ENCODE data around the gene NEUROG1. TPM values are rescaled to one million over a fixed set of nuclear protein-coding genes. Genes with fewer than 3 reads are reported as not detected.

Gene NEUROG1
- total and polyA plus RNA-seq, 2 of the 13 experiments (the other 11 are each of a cell fraction or from before 2014, with no cell fraction given): not detected

DNA sequence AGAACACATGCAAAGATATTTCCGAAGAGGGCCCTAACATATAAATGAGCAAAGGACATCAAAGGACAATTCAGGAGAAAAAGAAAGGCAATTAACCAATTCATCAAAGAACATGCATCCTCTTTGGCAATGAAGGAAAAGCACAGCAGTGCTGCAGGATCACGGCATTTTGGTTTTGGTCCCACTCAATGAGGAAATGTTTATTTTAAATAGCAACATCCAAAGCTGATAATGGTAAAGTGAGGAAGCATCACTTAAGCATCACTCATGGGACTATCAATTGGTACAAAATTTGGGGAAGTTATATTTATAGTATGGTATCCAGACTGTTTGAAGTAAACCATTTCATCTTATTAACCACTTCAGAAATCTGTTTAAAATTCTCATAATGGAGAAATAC lies 48.5 kb upstream of the NEUROG1 start:
- Histone ChIP-seq H3K27me3 (ENCODE audit: control insufficient read depth in 1 of 2, insufficient read depth in 2 of 2, low read length in 2 of 2) (peaks cover 0 to 20% of the 10 kb centered on the region in 2 experiments; a peak in 1 of 5 replicates), H3K4me1 (ENCODE audit: insufficient read depth, low read length) (no peaks in the 10 kb centered on the region), H3K9ac (ENCODE audit: insufficient read depth, low read depth, low read length) (no peak overlapping the region), H3K27ac (ENCODE audit: extremely low read length, insufficient read depth, low read length) (no peak overlapping the region), H3K4me3 (replicated peaks in 1 of 3; ENCODE audit: insufficient read depth in 1 of 3, low read depth in 2 of 3, low read length in 3 of 3) (no peak overlapping the region), H3K9me3 (ENCODE audit: low read length) (no peaks in the 10 kb centered on the region), H3K79me2 (ENCODE audit: insufficient read depth, low read length) (no peaks in the 10 kb centered on the region), H4K20me1 (ENCODE audit: insufficient read depth, low read length) (no peaks in the 10 kb centered on the region), H2AFZ (ENCODE audit: low read length) (no peak overlapping the region), H3K4me2 (ENCODE audit: low read depth, low read length) (no peak overlapping the region), H3K36me3 (replicated peaks in 1 of 2; ENCODE audit: control insufficient read depth in 1 of 2, insufficient read depth in 2 of 2, low read length in 2 of 2) (no peaks in the 10 kb centered on the region)
- ChIA-PET POLR2A (no interaction called here), CTCF (ENCODE audit: low intra/inter-chr PET ratio, low total read pairs) (no interaction called here)
- FAIRE-seq (no peak), ATAC-seq (no peak), DNase-seq (ENCODE audit: low spot score) (no peak)
- in situ Hi-C loops (cut with HindIII; ENCODE audit: extremely low pct_ligation_motif_present, low pct_unique_long_range_greater_than_20kb): no loop called here
- intact Hi-C loops (cut with micrococcal nuclease; ENCODE audit: unreplicated experiment): no loop called here
- no TSS peak for BruUV-seq (replicated peaks)
- whole genome bisulfite sequencing (ENCODE audit: low lambda C conversion rate): 30% methylated on average over 2 of the region's 2 CpGs
- TF ChIP-seq ATRX (CRISPR knock-in tag; IDR thresholded peaks at IDR 0.05; ENCODE audit: borderline replicate concordance) (no peak), ZNF331 (CRISPR knock-in tag; IDR thresholded peaks at IDR 0.05) (no peak), MAF1 (CRISPR knock-in tag; IDR thresholded peaks at IDR 0.05; ENCODE audit: borderline replicate concordance) (no peak), ZBTB20 (CRISPR knock-in tag; IDR thresholded peaks at IDR 0.05; ENCODE audit: borderline replicate concordance, low read depth) (no peak), AKAP8 (CRISPR knock-in tag; IDR thresholded peaks at IDR 0.05) (no peak), ZBTB42 (CRISPR knock-in tag; IDR thresholded peaks at IDR 0.05) (no peak), ZNF781 (CRISPR knock-in tag; IDR thresholded peaks at IDR 0.05; ENCODE audit: borderline replicate concordance, not compliant biosample characterization) (no peak), YEATS4 (CRISPR knock-in tag; IDR thresholded peaks at IDR 0.05; ENCODE audit: borderline replicate concordance) (no peak), ZNF225 (CRISPR knock-in tag; IDR thresholded peaks at IDR 0.05) (no peak), ZNF710 (CRISPR knock-in tag; IDR thresholded peaks at IDR 0.05; ENCODE audit: borderline replicate concordance) (no peak), ZNF12 (CRISPR knock-in tag; IDR thresholded peaks at IDR 0.05) (no peak), HNF4G (IDR thresholded peaks at IDR 0.05; ENCODE audit: borderline replicate concordance, low read depth, low read length) (no peak), HNF4G (CRISPR knock-in tag; IDR thresholded peaks at IDR 0.05; ENCODE audit: borderline replicate concordance, low read depth) (no peak)
- TF ChIP-seq, protein P1, sequence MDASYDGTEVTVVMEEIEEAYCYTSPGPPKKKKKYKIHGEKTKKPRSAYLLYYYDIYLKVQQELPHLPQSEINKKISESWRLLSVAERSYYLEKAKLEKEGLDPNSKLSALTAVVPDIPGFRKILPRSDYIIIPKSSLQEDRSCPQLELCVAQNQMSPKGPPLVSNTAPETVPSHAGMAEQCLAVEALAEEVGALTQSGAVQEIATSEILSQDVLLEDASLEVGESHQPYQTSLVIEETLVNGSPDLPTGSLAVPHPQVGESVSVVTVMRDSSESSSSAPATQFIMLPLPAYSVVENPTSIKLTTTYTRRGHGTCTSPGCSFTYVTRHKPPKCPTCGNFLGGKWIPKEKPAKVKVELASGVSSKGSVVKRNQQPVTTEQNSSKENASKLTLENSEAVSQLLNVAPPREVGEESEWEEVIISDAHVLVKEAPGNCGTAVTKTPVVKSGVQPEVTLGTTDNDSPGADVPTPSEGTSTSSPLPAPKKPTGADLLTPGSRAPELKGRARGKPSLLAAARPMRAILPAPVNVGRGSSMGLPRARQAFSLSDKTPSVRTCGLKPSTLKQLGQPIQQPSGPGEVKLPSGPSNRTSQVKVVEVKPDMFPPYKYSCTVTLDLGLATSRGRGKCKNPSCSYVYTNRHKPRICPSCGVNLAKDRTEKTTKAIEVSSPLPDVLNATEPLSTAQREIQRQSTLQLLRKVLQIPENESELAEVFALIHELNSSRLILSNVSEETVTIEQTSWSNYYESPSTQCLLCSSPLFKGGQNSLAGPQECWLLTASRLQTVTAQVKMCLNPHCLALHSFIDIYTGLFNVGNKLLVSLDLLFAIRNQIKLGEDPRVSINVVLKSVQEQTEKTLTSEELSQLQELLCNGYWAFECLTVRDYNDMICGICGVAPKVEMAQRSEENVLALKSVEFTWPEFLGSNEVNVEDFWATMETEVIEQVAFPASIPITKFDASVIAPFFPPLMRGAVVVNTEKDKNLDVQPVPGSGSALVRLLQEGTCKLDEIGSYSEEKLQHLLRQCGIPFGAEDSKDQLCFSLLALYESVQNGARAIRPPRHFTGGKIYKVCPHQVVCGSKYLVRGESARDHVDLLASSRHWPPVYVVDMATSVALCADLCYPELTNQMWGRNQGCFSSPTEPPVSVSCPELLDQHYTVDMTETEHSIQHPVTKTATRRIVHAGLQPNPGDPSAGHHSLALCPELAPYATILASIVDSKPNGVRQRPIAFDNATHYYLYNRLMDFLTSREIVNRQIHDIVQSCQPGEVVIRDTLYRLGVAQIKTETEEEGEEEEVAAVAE (CRISPR knock-in tag; IDR thresholded peaks at IDR 0.05; ENCODE audit: borderline replicate concordance): no peak
- TF ChIP-seq, protein P2, sequence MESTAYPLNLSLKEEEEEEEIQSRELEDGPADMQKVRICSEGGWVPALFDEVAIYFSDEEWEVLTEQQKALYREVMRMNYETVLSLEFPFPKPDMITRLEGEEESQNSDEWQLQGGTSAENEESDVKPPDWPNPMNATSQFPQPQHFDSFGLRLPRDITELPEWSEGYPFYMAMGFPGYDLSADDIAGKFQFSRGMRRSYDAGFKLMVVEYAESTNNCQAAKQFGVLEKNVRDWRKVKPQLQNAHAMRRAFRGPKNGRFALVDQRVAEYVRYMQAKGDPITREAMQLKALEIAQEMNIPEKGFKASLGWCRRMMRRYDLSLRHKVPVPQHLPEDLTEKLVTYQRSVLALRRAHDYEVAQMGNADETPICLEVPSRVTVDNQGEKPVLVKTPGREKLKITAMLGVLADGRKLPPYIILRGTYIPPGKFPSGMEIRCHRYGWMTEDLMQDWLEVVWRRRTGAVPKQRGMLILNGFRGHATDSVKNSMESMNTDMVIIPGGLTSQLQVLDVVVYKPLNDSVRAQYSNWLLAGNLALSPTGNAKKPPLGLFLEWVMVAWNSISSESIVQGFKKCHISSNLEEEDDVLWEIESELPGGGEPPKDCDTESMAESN (CRISPR knock-in tag; conservative IDR thresholded peaks at IDR 0.05): no peak
- TF ChIP-seq, protein P3, sequence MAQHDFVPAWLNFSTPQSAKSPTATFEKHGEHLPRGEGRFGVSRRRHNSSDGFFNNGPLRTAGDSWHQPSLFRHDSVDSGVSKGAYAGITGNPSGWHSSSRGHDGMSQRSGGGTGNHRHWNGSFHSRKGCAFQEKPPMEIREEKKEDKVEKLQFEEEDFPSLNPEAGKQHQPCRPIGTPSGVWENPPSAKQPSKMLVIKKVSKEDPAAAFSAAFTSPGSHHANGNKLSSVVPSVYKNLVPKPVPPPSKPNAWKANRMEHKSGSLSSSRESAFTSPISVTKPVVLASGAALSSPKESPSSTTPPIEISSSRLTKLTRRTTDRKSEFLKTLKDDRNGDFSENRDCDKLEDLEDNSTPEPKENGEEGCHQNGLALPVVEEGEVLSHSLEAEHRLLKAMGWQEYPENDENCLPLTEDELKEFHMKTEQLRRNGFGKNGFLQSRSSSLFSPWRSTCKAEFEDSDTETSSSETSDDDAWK (CRISPR knock-in tag; IDR thresholded peaks at IDR 0.05): no peak
